OCI-M1 (cell line): ENCODE data around the gene UGT1A7.
"Not testable (repeated sequence)": the region's sequence is repeated elsewhere in the genome, so short reads cannot be mapped to it uniquely, and the experiment has no call there.

Experiments
- DNase-seq: peaks from one replicate; lab custom pipeline; 2025; lab: John Stamatoyannopoulos, UW

The UGT1A7 gene

DNA sequence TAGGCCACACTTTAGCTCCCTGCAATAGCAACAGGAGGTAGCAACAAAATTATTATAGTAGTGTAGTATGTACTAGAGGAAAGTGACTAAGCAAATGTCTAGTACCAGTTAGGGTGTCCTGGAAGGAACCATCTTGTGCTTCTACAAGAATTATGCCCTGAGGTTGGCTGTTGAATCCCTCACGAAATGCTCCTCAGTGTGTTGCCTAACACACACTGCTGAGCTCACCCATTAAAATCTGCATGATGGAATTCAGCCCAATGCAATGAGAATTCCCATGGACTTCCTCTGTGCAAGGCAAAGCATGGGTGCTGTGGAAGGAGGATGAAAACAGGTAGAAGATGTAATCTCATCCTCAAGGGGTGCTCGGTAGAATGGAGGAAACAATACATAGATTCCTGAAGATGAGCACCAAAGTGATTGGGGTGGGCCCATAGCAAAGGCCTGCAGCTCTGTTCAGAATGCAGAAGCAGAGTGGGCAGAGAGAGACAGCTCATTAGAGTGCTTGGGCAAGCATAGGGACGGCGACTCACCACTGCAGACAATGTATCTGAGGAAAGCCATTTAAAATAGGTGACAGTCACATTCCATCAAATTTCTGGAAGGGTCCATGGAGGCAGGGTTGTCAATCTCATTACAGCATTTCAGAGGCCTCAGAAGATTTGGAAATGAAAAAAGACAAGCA lies 1.2 kb upstream of the UGT1A7 start:
- DNase-seq: no peak

GRCh38 chr2:233684640-233685039 lies 2.9 kb downstream of the UGT1A7 start:
- DNase-seq: no peak

DNA sequence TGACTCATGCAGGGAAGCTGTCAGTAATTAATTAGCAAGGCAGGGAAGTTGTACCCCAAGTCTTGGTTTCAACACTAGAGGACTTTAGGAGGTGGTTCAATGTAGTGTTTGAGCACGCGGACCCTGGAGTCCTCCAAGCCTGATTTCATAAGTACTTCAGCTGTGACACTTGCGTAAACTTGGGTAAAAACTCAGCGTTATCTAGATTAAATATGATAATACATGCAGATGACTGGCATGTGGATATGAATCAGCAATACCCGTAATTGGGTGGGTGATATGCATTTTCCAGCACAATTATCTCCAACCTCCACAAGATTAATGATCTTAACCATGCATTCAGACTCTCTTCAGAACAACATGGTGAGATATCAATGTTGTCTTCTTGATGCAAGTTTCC lies 5.2 kb downstream of the UGT1A7 start:
- DNase-seq: no peak

DNA sequence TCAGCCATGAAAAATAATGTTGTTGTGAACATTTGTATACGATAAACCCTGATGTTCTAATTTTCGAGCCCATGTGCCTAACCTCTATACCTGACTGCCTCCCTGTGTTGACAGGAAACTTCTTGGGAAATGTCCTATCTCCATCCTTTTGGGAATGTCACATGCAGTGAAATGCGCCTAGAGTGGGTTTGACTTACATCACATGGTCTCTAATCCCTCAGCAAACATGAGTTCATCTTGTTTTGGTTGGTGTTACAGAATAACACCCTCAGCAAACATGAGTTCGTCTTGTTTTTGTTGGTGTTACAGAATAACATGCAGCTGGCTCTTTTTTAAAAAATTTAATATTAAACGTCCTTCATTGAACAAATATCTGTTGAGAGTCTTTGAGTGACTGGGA lies 6.6 kb downstream of the UGT1A7 start:
- no peak for DNase-seq

DNA sequence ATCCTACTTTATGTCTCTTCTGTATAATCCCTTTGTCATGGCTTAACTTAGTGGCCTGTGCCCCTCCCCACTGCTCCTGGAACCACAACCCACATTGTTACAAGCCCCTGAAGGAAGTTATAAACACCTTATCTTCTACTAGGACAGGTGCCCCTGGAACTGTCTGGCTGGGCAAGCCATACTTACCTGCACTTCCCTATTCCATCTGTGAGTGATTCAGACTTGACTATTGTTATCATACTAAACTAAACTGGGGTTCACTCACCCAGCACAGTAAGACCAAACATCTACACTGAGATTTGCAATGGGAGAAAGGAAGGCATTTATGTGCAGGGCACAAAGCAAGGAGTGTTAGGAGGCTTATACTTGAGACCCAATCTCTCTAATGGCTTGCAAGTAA lies 7.3 kb downstream of the UGT1A7 start:
- DNase-seq: no peak

- peak; percentile 15 for DNase-seq
These were observed 7.8 kb downstream of the UGT1A7 start for GRCh38 chr2:233689501-233689900.

- DNase-seq: no peak
These were observed 8.7 kb downstream of the UGT1A7 start for GRCh38 chr2:233690444-233690843.

DNA sequence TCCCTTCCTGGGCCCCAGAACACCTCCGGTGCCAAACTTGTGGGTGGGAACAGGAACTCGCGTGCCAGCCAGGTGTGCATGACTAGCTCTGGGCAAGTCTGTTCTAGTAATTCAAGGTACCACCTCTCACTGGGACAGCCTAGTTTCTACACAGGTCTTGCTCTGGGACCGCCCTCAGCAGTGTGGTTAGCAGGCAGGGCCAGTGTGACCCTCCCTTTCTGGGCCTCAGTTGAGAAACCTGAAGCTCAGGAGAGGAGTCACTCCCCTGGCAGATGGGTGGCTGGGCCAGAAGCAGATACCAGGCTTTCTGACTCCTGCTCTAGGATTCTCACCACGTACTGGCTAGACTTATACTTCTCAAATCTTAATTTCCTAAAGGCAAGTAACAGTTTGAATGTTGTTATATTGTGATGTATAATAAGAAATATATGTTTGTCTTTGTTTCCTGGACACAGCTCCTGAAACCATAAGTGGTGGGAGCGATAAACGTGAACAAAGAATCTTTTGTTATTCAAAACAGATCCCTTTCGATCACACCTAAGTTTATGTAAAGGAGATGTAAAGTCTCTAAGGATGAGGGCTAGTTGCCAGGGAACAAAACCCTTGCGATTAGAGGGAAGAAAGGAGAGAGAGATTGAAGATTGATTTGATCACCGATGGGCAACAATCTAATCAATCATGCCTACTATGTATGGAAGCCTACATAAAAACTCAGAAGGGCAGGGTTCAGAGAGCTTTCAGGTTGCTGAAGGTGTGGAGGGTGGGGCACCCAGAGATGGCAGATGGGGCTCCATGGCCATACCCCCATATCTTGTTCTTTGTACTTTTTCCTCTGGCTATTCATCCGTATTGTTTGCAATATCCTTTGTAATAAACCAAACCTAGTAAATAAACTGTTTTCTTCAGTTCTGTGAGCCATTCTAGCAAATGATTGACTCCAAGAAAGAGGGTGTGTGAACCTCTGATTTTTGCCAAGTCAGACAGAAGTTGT lies 10.0 kb downstream of the UGT1A7 start:
- no peak for DNase-seq

DNA sequence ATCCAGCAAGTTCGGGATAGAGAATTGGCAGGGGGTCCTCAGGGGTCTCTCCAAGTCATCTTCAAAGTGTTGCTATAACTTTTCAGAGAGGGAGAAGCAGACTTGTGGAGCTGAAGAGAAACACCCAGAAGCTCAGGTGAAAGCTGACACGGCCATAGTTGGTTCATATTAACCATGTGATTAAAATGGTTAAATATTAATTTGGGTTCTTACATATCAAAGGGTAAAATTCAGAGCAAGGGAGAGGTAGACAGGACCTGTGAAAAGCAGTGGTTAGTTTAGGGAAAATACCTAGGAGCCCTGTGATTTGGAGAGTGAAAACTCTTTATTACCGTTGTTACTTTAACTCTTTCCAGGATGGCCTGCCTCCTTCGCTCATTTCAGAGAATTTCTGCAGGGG lies 10.9 kb downstream of the UGT1A7 start, which contains the start of gene UGT1A6:
UGT1A6 (plus strand) TSS at position 243 of the 400 bp plus-strand sequence; CDS start at position 358, 115 bp downstream.
- DNase-seq: no peak

DNA sequence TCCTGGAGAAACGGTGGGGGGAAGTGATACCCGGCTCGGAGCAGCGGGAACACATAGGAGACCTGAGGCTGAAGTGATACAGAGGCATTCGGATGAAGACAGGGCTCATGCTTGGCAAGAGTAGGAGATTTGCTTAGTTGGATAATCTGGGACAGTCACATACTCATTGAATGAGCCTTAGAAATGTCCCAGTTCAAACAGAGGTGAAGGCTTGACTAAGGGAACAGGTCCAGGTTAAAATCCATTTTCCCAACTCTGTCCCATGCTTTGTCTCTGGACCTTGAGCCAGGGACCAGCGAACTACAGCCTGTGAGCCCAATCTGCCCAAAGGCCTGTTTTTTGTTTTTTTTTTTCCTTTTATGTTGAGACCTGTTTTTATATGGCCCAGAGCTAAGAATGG lies 12.3 kb downstream of the UGT1A7 start:
- no peak for DNase-seq

- DNase-seq: no peak
These were observed 17.0 kb downstream of the UGT1A7 start for GRCh38 chr2:233698740-233699139.

DNA sequence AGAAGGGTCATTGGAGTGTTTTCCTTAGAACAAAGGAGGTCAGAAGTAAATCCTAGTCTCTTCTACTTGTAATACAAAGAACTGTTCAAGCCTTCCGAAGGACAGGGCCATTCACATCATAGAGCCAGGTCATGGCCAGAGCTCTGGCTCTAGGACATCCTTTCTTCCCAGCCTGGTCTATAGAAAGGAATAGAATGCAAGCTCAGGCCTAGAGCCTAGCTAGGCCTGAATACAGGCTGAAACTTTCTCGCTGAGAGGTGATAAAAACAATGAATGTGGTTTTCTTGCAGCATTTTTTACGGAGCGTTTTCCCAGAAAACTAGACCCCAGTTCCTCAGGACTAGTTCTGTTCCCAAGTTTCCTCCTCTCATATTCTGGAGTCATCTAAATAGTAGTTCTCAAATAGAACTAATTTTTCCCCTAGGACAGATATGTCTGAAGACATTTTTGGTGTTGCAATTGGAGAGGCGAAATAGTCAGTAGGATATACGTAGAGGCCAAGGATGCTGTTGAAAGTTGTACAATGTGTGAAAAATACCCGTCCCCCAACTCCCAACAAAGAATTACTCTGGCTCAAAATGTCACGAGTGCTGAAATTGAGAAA lies 17.8 kb downstream of the UGT1A7 start:
- no peak for DNase-seq

GRCh38 chr2:233700028-233700635 lies 18.4 kb downstream of the UGT1A7 start:
- DNase-seq: peak; percentile 73

- not testable (repeated sequence) for DNase-seq
These were observed 19.1 kb downstream of the UGT1A7 start for GRCh38 chr2:233700842-233701241.

DNA sequence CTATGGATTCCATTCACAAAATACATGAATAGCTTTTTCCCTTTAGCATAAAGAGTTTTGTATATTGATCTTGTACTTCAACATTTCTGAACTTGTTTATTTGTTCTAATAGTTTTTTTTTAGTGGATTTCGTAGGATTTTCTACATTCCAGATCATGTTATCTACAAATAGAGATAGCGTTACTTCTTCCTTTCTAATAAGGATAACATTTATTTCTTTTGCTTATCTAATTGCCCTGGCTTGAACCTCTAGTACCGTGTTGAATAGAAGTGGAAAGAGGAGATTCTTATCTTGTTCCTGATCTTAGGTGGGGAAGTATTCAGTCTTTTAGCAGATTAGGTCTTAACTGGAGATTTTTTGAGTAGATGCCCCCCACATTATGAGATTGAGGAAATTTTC lies 20.5 kb downstream of the UGT1A7 start:
- no peak for DNase-seq

GRCh38 chr2:233705911-233706506 lies 24.3 kb downstream of the UGT1A7 start:
- no peak for DNase-seq

DNA sequence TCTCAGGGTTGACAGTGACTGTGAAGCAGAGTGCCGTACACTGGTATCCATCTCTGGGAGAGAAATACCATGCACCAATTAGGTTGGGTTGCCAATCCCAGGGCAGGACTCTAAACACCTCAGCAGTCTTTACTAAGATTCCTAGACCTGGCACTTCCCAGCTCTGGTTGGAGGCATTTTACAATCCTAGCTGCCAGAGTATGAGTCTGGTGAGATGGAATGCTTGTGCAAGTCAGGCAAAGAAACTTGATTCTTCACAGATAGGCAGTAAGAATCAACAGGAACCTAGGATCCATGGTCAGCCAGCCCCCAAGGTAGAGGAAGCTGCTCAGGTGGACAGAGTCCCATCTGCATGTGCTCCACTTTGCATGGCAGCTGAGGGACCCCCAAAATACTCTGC lies 25.0 kb downstream of the UGT1A7 start:
- DNase-seq: no peak

- no peak for DNase-seq
These were observed 26.4 kb downstream of the UGT1A7 start for GRCh38 chr2:233707940-233708644.

DNA sequence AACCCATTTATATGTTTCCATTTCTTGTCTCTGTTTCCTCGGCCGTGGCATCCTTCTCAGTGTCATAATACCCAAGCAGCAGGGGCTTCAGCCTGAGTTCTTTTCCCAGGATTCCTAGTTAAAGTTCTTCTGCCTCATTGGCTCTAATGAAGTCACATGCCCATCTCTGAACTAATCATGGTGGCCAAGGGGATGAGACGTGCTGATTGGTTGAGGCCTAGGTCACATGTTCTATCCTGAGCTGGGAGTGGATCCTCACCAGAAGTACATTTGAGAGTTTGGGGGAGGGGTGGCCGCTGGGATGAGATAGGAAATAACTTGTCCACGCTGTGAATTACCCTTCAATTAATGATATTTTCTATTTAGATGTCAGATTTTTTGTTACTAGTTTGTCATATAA lies 27.2 kb downstream of the UGT1A7 start:
- no peak for DNase-seq

- peak; percentile 74 for DNase-seq
These were observed 29.8 kb downstream of the UGT1A7 start for GRCh38 chr2:233711312-233712008.
